ENCODE data around the gene CD44.
A peak's percentile ranks its signal among the peaks of the same experiment; 100 is the strongest.

CD44 gene

DNA sequence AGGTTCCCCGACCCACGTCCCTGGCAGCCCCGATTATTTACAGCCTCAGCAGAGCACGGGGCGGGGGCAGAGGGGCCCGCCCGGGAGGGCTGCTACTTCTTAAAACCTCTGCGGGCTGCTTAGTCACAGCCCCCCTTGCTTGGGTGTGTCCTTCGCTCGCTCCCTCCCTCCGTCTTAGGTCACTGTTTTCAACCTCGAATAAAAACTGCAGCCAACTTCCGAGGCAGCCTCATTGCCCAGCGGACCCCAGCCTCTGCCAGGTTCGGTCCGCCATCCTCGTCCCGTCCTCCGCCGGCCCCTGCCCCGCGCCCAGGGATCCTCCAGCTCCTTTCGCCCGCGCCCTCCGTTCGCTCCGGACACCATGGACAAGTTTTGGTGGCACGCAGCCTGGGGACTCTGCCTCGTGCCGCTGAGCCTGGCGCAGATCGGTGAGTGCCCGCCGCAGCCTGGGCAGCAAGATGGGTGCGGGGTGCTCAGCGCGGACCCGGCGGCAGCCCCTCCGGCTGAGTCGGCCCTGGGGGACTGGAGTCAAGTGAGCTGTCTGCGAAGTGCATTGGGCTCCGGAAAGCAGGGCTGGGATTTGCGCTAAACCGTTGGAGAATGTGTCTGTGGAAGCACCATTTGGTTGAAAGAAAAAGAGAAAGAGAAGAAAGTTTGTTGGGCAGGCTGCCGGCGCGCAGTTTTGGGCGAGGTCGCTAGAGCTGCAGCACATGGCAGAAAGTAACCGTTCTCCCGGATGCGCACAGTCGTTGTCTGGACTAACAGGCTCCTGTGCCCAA lies at the start of gene CD44:
Gene CD44 (plus strand): TSS at position 229 of the 779 bp plus-strand sequence. CDS start 133 bp downstream, at position 362.
- TF ChIP-seq YY1 (IDR thresholded peaks at IDR 0.05; ENCODE audit: low read depth) (peak; percentile 47; the same call in 1 of the 2 replicates), CREB1 (IDR thresholded peaks at IDR 0.05; ENCODE audit: low read depth) (no peak), FOXM1 (IDR thresholded peaks at IDR 0.05; ENCODE audit: borderline replicate concordance, low read depth) (0 out of 2 replicates have a peak, but pooled peaks have one; percentile 18), EP300 (IDR thresholded peaks at IDR 0.05; ENCODE audit: borderline replicate concordance) (no peak; the same call in 1 of the 2 replicates), TAF1 (IDR thresholded peaks at IDR 0.05; ENCODE audit: low read depth) (peak; percentile 86), CEBPB (IDR thresholded peaks at IDR 0.05) (no peak), RAD21 (IDR thresholded peaks at IDR 0.05; ENCODE audit: low read depth) (no peak), TEAD4 (IDR thresholded peaks at IDR 0.05) (0 out of 2 replicates have a peak, but pooled peaks have one; percentile 5), NFIC (IDR thresholded peaks at IDR 0.05) (no peak; the same call in 1 of the 2 replicates), TCF12 (IDR thresholded peaks at IDR 0.05; ENCODE audit: low read depth) (no peak; the same call in none of the 2 replicates)
- TF ChIP-seq, protein P1, sequence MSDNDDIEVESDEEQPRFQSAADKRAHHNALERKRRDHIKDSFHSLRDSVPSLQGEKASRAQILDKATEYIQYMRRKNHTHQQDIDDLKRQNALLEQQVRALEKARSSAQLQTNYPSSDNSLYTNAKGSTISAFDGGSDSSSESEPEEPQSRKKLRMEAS (IDR thresholded peaks at IDR 0.05), result peak; percentile 91
- TF ChIP-seq, protein P2, sequence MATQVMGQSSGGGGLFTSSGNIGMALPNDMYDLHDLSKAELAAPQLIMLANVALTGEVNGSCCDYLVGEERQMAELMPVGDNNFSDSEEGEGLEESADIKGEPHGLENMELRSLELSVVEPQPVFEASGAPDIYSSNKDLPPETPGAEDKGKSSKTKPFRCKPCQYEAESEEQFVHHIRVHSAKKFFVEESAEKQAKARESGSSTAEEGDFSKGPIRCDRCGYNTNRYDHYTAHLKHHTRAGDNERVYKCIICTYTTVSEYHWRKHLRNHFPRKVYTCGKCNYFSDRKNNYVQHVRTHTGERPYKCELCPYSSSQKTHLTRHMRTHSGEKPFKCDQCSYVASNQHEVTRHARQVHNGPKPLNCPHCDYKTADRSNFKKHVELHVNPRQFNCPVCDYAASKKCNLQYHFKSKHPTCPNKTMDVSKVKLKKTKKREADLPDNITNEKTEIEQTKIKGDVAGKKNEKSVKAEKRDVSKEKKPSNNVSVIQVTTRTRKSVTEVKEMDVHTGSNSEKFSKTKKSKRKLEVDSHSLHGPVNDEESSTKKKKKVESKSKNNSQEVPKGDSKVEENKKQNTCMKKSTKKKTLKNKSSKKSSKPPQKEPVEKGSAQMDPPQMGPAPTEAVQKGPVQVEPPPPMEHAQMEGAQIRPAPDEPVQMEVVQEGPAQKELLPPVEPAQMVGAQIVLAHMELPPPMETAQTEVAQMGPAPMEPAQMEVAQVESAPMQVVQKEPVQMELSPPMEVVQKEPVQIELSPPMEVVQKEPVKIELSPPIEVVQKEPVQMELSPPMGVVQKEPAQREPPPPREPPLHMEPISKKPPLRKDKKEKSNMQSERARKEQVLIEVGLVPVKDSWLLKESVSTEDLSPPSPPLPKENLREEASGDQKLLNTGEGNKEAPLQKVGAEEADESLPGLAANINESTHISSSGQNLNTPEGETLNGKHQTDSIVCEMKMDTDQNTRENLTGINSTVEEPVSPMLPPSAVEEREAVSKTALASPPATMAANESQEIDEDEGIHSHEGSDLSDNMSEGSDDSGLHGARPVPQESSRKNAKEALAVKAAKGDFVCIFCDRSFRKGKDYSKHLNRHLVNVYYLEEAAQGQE (IDR thresholded peaks at IDR 0.05; ENCODE audit: low read depth), result no peak
- TF ChIP-seq, protein P3, sequence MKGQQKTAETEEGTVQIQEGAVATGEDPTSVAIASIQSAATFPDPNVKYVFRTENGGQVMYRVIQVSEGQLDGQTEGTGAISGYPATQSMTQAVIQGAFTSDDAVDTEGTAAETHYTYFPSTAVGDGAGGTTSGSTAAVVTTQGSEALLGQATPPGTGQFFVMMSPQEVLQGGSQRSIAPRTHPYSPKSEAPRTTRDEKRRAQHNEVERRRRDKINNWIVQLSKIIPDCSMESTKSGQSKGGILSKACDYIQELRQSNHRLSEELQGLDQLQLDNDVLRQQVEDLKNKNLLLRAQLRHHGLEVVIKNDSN (IDR thresholded peaks at IDR 0.05), result no peak

DNA sequence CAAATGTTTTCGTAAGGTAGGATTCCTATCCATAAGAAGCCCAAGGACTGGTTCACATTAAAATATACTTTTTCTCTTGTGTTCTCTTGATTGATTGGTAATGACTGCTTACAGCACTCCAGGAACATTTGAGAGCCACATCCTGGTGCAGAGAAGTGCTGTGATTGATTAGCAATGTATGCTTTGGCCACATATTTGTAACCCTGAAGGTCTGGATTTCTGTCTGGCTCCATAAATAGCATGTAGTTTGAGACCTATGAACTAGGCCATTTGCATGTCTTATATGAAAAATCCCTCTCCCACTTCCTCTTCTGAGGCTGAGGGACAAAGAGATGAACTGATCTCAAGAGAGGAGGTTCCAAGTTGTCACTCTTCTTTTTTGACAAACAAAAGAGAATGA lies 49.3 kb upstream of the CD44 start:
- no peak for TF ChIP-seq RAD21 (IDR thresholded peaks at IDR 0.05; ENCODE audit: low read depth)
- TF ChIP-seq, protein P2 (IDR thresholded peaks at IDR 0.05; ENCODE audit: low read depth), result no peak

DNA sequence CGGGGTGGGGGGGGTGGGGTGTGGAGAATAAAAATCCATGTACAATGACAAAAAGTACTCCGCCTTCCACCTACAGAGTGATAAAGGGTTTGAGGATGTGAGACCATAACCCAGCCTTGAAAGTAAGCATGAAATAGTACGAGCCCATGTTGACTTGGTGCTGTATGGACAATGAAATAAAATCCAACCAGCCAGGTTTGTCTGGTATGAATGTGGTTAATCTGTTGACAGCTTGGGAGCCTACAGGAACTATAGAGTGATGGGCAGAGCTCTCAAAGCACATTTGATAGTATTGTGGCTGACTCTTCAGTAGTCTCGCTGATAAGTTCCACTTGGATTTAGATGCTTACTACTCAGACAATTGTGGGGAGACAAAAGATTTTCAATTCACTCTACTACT lies 48.8 kb upstream of the CD44 start:
- TF ChIP-seq, protein P1 (IDR thresholded peaks at IDR 0.05), result no peak
- TF ChIP-seq EP300 (IDR thresholded peaks at IDR 0.05; ENCODE audit: borderline replicate concordance), result no peak
- TF ChIP-seq, protein P2 (IDR thresholded peaks at IDR 0.05; ENCODE audit: low read depth), result no peak
- TF ChIP-seq RAD21 (IDR thresholded peaks at IDR 0.05; ENCODE audit: low read depth), result no peak
- no peak for TF ChIP-seq ZBTB7A (IDR thresholded peaks at IDR 0.05; ENCODE audit: low read depth)
- TF ChIP-seq TCF12 (IDR thresholded peaks at IDR 0.05; ENCODE audit: low read depth), result no peak
- no peak for TF ChIP-seq CREB1 (IDR thresholded peaks at IDR 0.05; ENCODE audit: low read depth)
- no peak for TF ChIP-seq CEBPB (IDR thresholded peaks at IDR 0.05)
- no peak for TF ChIP-seq TAF1 (IDR thresholded peaks at IDR 0.05; ENCODE audit: low read depth)
- TF ChIP-seq TEAD4 (IDR thresholded peaks at IDR 0.05), result no peak
- TF ChIP-seq, protein P3 (IDR thresholded peaks at IDR 0.05), result no peak
- no peak for TF ChIP-seq EGR1 (IDR thresholded peaks at IDR 0.05)
- no peak for TF ChIP-seq FOXM1 (IDR thresholded peaks at IDR 0.05; ENCODE audit: borderline replicate concordance, low read depth)
- no peak for TF ChIP-seq YY1 (IDR thresholded peaks at IDR 0.05; ENCODE audit: low read depth)
- no peak for TF ChIP-seq NFIC (IDR thresholded peaks at IDR 0.05)

DNA sequence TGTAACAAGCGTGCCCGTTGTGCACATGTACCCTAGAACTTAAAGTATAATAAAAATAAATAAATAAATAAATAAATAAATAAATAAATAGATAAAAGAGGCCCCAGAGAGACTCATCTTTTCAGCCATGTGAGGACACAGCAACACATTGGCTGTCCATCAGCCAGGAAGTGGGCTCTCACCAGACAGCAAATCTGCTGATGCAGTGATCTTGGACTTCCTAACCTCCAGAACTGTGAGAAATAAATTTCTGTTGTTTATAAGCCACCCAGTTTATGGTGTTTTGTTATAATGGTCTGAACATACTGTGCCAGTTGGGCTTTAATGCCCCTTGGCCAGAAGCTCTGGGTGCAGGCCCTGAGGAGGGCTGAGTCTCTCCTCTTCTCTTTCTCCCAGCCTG lies 42.2 kb upstream of the CD44 start:
- TF ChIP-seq, protein P1 (IDR thresholded peaks at IDR 0.05), result no peak
- TF ChIP-seq CREB1 (IDR thresholded peaks at IDR 0.05; ENCODE audit: low read depth), result no peak
- TF ChIP-seq EGR1 (IDR thresholded peaks at IDR 0.05), result no peak
- TF ChIP-seq TEAD4 (IDR thresholded peaks at IDR 0.05), result no peak
- no peak for TF ChIP-seq ZBTB7A (IDR thresholded peaks at IDR 0.05; ENCODE audit: low read depth)
- no peak for TF ChIP-seq CEBPB (IDR thresholded peaks at IDR 0.05)
- no peak for TF ChIP-seq NFIC (IDR thresholded peaks at IDR 0.05)
- no peak for TF ChIP-seq EP300 (IDR thresholded peaks at IDR 0.05; ENCODE audit: borderline replicate concordance)
- no peak for TF ChIP-seq RAD21 (IDR thresholded peaks at IDR 0.05; ENCODE audit: low read depth)
- no peak for TF ChIP-seq TAF1 (IDR thresholded peaks at IDR 0.05; ENCODE audit: low read depth)
- no peak for TF ChIP-seq TCF12 (IDR thresholded peaks at IDR 0.05; ENCODE audit: low read depth)
- TF ChIP-seq FOXM1 (IDR thresholded peaks at IDR 0.05; ENCODE audit: borderline replicate concordance, low read depth), result no peak
- TF ChIP-seq, protein P3 (IDR thresholded peaks at IDR 0.05), result no peak
- TF ChIP-seq YY1 (IDR thresholded peaks at IDR 0.05; ENCODE audit: low read depth), result no peak
- TF ChIP-seq, protein P2 (IDR thresholded peaks at IDR 0.05; ENCODE audit: low read depth), result no peak

Measured in Ishikawa (cell line).